ENCODE data around the gene OSBPL10. TPM values are rescaled to one million over a fixed set of nuclear protein-coding genes. Genes with fewer than 3 reads are reported as not detected.

OSBPL10 gene
- total RNA-seq, 1 donor from 2014 or later: 3.8 TPM

GRCh38 chr3:31922962-31923361 is 58.1 kb downstream of the OSBPL10 start:
- H3K27me3 Mint-ChIP-seq (ENCODE audit: unreplicated experiment): no peaks in the 10 kb centered on the region
- no peak overlapping the region for H3K4me3 Mint-ChIP-seq (ENCODE audit: unreplicated experiment)
- no peak overlapping the region for H3K27ac Mint-ChIP-seq (ENCODE audit: unreplicated experiment)
- H3K36me3 Mint-ChIP-seq (ENCODE audit: unreplicated experiment): no peaks in the 10 kb centered on the region
- no peak for DNase-seq
- H3K9me3 Mint-ChIP-seq (ENCODE audit: unreplicated experiment): no peaks in the 10 kb centered on the region
- no peaks in the 10 kb centered on the region for H3K4me1 Mint-ChIP-seq (ENCODE audit: low read depth, unreplicated experiment)
- TF ChIP-seq CTCF (IDR thresholded peaks at IDR 0.05; ENCODE audit: partially characterized antibody, unreplicated experiment): no peak

- no peaks in the 10 kb centered on the region for H3K9me3 Mint-ChIP-seq (ENCODE audit: unreplicated experiment)
- no peak overlapping the region for H3K4me3 Mint-ChIP-seq (ENCODE audit: unreplicated experiment)
- no peak for DNase-seq
- no peak overlapping the region for H3K27ac Mint-ChIP-seq (ENCODE audit: unreplicated experiment)
- H3K27me3 Mint-ChIP-seq (ENCODE audit: unreplicated experiment): no peaks in the 10 kb centered on the region
- H3K4me1 Mint-ChIP-seq (ENCODE audit: low read depth, unreplicated experiment): peaks cover 4% of the 10 kb centered on the region
- no peaks in the 10 kb centered on the region for H3K36me3 Mint-ChIP-seq (ENCODE audit: unreplicated experiment)
- no peak for TF ChIP-seq CTCF (IDR thresholded peaks at IDR 0.05; ENCODE audit: partially characterized antibody, unreplicated experiment)
These were observed 59.2 kb downstream of the OSBPL10 start for GRCh38 chr3:31921837-31922236.

- H3K27ac Mint-ChIP-seq (ENCODE audit: unreplicated experiment): no peak overlapping the region
- DNase-seq: no peak
- no peak overlapping the region for H3K4me3 Mint-ChIP-seq (ENCODE audit: unreplicated experiment)
- H3K36me3 Mint-ChIP-seq (ENCODE audit: unreplicated experiment): no peaks in the 10 kb centered on the region
- TF ChIP-seq CTCF (IDR thresholded peaks at IDR 0.05; ENCODE audit: partially characterized antibody, unreplicated experiment): no peak
- no peaks in the 10 kb centered on the region for H3K27me3 Mint-ChIP-seq (ENCODE audit: unreplicated experiment)
- peaks cover 10% of the 10 kb centered on the region for H3K4me1 Mint-ChIP-seq (ENCODE audit: low read depth, unreplicated experiment)
- no peaks in the 10 kb centered on the region for H3K9me3 Mint-ChIP-seq (ENCODE audit: unreplicated experiment)
These were observed 60.8 kb downstream of the OSBPL10 start for GRCh38 chr3:31920310-31920709.

GRCh38 chr3:31919528-31919927 is 61.5 kb downstream of the OSBPL10 start:
- no peak for TF ChIP-seq CTCF (IDR thresholded peaks at IDR 0.05; ENCODE audit: partially characterized antibody, unreplicated experiment)
- no peak for DNase-seq
- Mint-ChIP-seq H3K4me1 (ENCODE audit: low read depth, unreplicated experiment) (peaks cover 10% of the 10 kb centered on the region), H3K27ac (ENCODE audit: unreplicated experiment) (no peak overlapping the region), H3K36me3 (ENCODE audit: unreplicated experiment) (no peaks in the 10 kb centered on the region), H3K9me3 (ENCODE audit: unreplicated experiment) (no peaks in the 10 kb centered on the region), H3K4me3 (ENCODE audit: unreplicated experiment) (no peak overlapping the region), H3K27me3 (ENCODE audit: unreplicated experiment) (no peaks in the 10 kb centered on the region)

GRCh38 chr3:31918179-31919150 is 62.6 kb downstream of the OSBPL10 start:
- Mint-ChIP-seq H3K4me3 (ENCODE audit: unreplicated experiment) (no peak overlapping the region), H3K27ac (ENCODE audit: unreplicated experiment) (no peak overlapping the region), H3K4me1 (ENCODE audit: low read depth, unreplicated experiment) (peaks cover 10% of the 10 kb centered on the region), H3K36me3 (ENCODE audit: unreplicated experiment) (no peaks in the 10 kb centered on the region), H3K27me3 (ENCODE audit: unreplicated experiment) (no peaks in the 10 kb centered on the region), H3K9me3 (ENCODE audit: unreplicated experiment) (no peaks in the 10 kb centered on the region)
- TF ChIP-seq CTCF (IDR thresholded peaks at IDR 0.05; ENCODE audit: partially characterized antibody, unreplicated experiment): no peak
- no peak for DNase-seq

Measured in glutamatergic neuron (in vitro differentiated cells).